GM19023 (cell line): Measurements from ENCODE around the gene NLGN2.

ENCODE experiments used
- ATAC-seq: cut with Tn5 transposase; IDR thresholded peaks from one replicate; pipeline ENCODE4 v1.9.1; 2021; ENCODE audit warnings: mild to moderate bottlenecking, moderate library complexity; ENCODE audit not compliant: unreplicated experiment

Gene NLGN2

DNA sequence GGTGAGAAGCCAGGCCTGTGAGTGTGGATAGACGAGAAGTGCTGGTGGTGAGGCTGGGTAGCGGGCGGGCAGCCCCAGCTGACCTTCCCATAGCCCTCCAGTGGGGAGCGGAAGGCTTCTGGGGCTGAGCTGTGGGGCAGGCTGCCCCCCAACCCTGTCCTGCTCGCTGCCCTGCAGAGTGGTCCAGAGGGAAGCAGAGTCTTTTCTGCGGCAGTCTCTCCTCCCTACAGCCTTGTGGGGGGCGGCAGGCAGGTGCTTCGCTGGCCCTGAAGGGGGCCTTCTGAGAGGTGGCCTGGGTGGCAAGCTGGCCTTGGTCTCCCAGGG, 3.7 kb downstream of the NLGN2 start:
- ATAC-seq: no peak

DNA sequence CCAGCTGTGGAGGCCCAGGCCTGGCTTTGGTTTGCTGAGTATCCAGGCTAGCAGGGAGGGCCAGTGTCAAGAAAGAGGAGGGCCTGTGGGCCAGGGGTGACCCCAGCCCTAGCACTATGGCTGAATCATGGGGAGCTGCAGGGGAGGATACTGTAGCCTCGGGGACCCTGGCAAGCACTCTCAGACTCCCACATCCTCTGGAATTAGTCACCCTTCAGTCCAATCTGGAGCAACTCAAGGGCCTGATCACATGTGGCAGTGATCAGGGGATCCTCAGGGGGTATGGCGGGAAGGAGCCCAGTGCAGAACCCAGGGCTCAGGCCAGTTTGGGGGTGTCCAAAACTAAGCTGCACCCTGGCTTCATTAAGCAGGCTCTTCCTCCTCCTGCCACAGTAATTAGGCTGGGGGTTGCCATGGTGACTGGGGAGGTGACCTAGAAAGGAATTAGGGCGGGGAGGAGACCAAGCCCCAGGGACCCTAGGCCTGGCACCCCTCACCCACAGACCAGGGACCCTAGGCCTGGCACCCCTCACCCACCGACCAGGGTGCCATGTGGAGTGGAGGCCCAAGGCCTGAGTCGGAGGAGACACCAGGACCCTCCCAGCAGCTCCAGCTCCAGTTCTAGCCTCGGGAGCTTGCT, 5.8 kb downstream of the NLGN2 start:
- no peak for ATAC-seq

DNA sequence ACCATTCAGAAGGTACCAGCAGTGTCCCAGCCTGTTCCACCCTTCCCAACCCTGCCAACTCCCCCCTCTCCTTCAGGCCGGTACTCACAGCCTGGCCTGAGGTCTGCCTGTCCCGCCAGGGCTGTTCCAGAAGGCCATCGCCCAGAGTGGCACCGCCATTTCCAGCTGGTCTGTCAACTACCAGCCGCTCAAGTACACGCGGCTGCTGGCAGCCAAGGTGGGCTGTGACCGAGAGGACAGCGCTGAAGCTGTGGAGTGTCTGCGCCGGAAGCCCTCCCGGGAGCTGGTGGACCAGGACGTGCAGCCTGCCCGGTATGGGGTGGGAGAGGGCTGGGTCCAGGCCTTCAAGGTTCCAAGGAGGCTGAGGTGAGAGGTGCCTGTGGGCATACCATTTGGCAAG, 7.2 kb downstream of the NLGN2 start:
- no peak for ATAC-seq

DNA sequence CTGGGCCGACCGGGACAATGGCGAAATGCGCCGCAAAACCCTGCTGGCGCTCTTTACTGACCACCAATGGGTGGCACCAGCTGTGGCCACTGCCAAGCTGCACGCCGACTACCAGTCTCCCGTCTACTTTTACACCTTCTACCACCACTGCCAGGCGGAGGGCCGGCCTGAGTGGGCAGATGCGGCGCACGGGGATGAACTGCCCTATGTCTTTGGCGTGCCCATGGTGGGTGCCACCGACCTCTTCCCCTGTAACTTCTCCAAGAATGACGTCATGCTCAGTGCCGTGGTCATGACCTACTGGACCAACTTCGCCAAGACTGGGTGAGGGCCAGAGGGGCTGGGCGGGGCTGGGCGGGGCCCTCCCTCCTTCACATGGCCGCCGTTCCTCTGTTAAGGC, 8.1 kb downstream of the NLGN2 start:
- no peak for ATAC-seq

DNA sequence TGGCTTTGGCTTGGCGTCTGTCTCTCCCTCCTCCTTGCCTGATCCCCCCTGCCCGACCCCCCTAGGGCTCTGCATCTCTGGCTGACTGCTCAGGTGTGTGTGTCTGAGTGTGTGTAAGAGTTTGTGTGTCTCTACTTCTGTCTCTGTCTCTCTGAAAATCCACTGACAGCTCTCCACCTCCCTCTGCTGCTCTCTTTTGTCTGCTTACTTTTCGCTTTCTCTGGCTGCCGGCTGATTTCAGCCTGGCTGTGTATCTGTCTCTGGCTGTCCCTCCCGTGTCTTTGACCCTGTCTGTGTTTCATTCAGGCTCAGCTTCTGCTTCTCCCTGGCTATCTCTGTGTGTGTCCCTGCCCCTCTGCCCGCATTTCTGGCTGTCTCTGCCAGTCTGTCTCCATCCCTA, 8.7 kb downstream of the NLGN2 start:
- ATAC-seq: no peak

DNA sequence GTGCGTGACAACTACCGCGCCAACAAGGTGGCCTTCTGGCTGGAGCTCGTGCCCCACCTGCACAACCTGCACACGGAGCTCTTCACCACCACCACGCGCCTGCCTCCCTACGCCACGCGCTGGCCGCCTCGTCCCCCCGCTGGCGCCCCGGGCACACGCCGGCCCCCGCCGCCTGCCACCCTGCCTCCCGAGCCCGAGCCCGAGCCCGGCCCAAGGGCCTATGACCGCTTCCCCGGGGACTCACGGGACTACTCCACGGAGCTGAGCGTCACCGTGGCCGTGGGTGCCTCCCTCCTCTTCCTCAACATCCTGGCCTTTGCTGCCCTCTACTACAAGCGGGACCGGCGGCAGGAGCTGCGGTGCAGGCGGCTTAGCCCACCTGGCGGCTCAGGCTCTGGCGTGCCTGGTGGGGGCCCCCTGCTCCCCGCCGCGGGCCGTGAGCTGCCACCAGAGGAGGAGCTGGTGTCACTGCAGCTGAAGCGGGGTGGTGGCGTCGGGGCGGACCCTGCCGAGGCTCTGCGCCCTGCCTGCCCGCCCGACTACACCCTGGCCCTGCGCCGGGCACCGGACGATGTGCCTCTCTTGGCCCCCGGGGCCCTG, 9.5 kb downstream of the NLGN2 start:
- no peak for ATAC-seq

DNA sequence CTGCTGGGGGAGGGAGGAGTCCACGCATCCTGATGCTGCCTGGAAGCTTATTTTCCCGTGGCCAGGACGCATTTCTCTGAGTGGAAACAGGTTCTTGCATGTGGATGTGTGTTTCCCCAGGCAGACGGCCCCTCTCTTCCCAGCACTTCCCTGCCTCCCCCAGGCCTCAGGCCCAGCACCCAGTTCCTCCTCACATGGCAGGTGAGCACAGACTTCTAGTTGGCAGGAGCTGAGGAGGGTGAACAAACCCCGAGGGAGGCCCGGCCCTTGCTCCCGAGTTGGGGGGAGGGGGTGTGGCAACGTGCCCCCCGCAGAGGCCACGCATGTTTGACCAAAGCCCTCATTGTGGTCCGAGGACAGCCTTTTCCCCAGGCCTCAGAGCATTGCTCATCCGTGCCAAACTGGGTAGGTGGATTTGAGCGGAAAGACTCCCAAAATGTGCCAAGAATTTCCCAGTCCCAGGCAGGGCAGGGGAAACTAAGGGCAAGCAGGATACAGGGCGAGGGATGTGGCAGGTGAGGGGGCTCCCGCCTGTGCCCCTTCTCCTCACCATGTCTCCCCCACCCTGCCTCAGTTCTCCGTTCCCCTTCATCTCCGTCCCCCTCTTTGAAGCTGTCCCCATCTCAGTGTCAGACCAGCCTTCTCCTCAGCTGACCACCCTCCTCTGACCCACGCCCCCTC, 11.0 kb downstream of the NLGN2 start:
- no peak for ATAC-seq

DNA sequence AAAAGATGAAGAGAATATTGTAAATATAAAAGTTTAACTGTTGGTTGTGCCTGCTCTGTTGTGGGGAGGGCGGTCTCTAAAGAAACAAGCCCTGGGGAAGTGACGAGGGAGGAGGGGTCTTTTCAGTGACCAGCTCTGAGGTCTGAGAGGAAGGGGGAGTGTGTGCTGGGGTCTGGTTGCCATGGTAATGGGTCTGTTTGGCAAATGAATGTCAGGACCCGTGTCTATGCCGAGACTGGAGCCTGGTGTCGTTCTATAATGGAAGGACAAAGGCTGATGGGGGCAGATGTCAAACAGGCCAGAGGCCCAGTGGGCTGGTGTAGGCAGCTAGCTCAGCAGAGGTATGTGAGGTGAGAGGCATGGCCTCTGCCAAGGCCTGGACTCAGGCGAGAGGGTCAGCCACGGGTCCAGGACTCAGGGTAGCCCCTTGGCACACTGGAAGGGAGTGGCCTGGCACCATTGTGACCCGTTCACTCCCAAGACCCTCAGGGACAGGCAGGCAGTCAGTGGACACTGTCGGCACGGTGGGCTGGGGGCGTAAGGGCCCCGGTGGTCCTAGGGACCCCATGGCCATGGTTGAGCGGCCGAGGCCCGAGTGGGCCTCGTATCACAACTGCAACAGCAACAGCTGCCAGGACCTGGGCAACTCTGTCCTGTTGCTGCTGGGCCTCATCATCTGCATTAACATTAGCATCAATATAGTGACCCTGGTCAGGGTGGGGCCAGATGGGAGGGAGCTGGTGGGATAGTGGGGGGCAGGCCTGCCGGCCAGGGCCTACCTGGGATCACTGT, 12.4 kb downstream of the NLGN2 start, which contains the start of gene SPEM1:
Gene SPEM1 (plus strand): TSS at position 506 of the 792 bp plus-strand sequence. CDS start 61 bp downstream, at position 567.
- no peak for ATAC-seq

DNA sequence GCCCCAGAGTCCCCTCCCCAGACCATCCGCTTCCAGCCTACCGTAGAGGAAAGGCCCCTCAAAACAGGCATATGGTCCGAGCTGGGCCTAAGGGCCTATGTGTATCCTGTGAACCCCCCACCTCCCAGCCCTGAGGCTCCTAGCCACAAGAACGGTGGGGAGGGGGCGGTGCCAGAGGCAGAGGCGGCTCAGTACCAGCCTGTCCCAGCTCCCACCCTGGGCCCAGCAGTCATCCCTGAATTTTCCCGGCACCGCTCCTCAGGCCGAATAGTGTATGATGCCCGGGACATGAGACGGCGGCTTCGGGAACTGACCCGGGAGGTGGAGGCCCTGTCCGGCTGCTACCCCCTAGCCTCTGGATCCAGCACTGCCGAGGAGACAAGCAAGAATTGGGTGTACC, 13.5 kb downstream of the NLGN2 start:
- no peak for ATAC-seq

DNA sequence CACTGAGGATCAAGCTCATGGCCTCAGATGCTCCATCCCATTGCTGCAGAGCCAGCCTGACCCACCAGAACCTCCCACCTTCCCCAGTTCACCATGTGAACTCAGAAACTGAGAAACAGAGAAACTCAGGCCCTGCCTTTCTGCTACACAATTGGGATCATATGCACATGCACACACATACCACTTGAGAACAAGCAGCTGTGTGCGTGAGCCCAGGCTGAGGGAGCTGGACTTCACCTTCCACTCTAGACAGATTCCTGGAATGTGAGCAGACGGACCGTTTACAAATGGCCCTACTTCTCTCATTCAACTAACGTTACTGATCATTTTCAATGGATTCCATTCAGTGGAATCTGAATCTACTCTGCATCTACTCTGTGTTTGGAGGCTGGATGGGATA, 16.0 kb downstream of the NLGN2 start:
- no peak for ATAC-seq

DNA sequence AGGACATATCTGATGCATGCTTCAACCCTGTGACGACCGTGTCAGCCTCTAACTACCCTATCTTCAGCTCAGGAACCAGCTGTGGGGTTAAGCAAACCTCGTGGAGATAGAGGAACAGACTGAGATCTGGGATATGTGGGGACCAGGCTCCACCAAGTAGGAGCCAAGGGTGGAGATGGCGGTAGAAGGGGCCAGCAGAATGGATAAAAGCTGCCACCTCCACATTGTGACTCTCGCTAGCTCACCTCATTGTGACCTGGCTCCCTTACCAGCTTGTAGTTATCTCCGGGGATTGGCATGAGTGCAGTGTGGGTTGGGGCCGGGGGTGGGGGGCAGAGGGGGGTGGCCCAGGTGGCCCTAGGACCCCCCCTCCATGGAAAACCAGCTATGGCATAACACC, 17.7 kb downstream of the NLGN2 start, which contains the start of gene SPEM2:
Gene SPEM2 (plus strand): TSS at position 301 of the 400 bp plus-strand sequence. CDS start 73 bp downstream, at position 374.
- ATAC-seq: no peak

DNA sequence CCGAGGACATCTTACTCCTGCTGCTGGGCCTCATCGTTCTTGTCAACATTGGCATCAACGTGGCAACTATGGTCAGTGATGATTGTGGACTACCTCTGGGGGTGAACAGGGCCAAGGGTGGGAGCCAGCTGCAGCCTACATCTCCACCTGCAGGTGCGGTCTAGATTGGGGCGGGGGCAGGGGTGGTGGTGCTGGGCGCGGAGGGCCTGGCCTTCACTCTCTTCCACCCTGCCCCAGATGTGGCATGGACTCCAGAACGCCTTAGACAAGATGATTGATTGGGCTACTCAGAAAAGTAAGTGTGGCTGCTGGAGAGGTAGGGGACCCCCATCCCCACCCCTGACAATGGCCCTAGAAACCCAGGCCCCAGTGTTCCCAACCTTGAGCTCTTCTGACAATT, 18.1 kb downstream of the NLGN2 start:
- ATAC-seq: no peak

DNA sequence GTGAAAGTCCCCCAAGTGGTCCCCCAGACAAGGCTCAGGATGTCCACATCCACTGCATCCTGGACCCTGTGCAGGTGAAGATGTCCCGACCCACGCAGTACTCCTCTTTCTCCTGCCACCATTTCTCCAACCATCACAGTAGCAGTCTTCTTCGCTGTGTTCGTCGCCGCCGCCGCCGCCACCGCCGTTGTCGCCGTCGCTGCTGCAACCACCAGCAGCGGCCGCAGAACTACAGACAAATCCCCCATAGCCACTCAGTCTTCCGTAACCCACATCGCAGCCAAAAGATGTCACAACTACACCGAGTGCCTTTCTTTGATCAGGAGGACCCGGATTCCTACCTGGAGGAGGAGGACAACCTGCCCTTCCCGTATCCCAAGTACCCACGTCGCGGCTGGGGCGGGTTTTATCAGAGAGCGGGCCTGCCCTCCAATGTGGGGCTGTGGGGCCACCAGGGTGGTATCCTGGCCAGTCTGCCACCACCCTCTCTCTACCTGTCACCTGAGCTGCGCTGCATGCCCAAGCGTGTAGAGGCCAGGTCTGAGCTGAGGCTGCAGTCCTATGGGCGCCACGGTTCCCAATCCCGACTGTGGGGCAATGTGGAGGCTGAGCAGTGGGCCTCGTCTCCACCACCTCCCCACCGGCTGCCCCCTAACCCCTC, 18.7 kb downstream of the NLGN2 start:
- ATAC-seq: no peak

DNA sequence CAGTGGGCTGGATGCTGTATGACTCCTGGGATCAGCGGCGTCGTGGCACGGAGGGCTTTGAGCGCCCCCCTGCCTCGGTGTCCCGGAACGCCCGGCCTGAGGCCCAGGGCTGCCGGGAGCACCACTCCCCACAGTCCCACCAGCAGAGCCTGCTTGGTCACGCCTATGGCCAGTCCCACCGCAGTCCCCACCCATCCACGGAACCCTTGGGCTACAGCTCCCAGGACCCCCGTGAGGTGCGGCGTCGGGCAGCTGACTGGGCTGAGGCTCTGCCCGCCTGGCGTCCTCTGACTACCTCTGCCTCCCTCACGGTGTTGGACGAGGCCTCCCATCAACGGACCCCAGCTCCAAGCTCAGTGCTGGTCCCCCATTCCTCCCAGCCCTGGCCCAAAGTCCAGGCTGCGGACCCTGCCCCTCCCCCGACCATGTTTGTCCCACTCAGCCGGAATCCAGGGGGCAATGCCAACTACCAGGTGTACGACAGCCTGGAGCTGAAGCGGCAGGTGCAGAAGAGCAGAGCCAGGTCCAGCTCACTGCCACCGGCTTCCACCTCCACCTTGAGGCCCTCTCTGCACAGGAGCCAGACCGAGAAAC, 19.3 kb downstream of the NLGN2 start:
- ATAC-seq: no peak

DNA sequence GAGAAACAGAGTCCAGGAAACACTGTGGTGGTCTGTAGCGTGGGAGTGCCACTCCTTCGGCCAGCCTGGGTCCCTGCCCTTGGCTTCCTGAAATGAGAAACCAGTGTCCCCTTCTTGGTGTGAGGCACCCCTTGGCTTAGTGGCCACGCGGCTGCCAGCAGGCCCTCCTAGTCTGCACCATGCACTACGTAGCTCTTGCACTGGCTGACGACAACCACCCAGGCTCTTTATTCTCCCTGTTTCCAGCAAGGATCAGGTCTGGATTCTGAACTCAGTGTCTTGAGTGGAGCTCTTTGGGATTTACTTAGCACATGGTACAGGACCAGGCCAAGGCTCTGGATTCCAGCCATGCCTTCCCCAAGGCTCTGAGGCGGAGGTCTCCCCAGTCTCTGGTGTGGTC, 19.9 kb downstream of the NLGN2 start:
- ATAC-seq: no peak

DNA sequence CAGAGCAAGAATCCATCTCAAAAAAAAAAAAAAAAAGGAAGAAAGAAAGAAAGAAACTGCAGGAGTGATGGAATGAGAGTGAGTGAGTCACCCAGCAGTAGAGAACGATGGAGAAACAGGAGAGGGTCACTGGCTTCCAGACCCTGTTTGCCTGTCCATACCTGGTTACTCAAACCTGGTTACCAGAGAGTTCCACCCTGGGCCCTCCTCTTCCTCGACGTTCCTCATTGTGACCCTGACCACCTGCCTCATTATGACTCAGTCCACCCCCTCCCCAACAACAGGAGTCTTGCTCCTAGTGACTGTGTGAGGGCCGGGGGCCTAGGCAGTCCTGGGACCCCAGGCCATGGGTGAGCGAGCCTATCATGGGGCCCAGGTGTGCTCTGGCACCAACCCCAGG, 20.9 kb downstream of the NLGN2 start, which contains the start of gene SPEM3:
Gene SPEM3 (plus strand): TSS at position 301 of the 400 bp plus-strand sequence. CDS start 46 bp downstream, at position 347.
- ATAC-seq: no peak

DNA sequence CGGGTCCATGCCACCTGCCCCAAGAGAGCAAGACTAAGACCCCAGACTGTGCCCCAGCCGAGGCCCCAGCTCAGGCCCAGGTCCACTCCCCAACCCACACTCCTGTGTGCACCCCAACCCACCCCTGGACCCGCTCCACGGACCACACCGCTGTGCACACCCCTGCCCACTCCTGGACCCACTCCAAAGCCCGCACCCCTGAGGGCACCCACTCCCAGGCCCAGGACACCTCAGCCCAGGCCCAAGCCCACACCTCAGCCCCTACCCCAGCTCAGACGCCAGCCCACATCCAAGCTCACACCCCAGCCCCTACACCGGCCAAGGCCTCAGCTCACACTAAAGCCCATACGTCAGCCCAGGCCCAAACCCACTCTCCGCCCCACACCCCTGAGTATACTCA, 22.1 kb downstream of the NLGN2 start:
- no peak for ATAC-seq

DNA sequence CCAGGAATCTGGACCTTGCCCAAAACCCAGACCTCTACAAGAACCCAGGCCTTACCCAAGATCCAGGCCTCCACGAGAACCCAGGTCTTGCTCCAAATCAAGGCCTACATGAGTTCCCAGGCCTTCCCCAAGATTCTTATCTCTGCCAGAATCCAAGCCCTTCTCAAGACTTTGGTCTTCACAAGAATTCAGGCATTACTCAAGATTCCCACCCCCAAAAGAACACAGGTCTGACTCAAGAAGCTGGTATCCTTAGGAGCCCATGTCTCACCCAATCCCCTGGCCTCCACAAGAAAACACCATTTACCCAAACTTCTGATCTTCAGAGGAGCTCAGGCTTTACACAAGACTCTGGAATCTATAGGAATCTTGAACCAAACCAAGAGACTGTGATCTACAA, 23.6 kb downstream of the NLGN2 start:
- ATAC-seq: no peak

DNA sequence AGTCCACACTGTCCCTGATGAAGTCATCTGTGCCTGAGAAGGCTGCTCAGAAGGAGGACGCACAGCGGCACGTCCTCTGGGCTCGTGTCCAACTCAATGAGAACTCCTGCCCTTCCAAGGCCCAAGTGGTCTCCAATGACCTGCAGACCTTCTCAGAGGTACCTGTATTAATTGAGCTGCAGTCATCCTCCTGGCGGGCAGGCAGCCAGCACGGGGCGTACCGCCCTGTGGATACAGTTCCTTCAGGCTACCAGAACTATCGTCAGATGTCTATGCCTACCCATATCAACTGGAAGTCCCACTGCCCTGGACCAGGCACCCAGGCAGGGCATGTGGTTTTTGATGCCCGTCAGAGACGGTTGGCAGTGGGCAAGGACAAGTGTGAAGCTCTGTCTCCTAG, 24.7 kb downstream of the NLGN2 start:
- no peak for ATAC-seq
